ENCODE measurements around the gene AP2M1.

DNA sequence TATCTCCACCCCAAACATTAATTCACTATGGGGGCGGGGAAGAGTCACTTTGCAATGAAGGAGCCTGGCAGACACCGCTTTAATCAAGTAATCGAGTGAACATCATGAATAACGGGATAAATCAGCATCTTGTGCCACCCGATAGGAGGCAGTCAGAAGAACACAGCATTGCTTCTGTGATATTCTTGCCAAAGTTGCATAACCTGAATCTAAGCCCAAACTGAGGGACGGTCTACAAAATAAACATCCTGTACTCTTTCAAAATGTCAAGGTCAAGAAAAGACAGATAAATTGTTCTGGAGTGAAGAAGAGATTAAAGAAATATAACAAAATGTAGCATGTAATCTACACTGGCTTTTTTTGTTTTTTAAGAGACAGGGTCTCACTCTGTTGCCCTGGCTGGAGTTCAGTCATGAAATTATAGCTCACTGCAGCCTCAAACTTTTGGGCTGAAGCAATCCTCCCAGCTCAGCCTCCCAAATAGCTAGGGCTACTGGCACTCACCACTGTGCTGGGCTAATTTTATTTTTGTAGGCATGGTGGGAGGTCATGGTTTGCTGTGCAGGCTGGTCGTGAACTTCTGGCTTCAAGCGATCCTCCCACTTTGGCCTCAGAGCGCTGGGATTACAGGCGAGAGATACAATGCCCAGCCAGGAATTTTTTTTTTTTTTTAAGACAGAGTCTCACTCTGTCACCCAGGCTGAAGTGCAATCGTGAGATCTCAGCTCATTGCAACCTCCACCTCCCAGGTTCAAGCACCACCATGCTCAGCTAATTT, 34.7 kb downstream of the AP2M1 start:
- TF ChIP-seq, protein P1, sequence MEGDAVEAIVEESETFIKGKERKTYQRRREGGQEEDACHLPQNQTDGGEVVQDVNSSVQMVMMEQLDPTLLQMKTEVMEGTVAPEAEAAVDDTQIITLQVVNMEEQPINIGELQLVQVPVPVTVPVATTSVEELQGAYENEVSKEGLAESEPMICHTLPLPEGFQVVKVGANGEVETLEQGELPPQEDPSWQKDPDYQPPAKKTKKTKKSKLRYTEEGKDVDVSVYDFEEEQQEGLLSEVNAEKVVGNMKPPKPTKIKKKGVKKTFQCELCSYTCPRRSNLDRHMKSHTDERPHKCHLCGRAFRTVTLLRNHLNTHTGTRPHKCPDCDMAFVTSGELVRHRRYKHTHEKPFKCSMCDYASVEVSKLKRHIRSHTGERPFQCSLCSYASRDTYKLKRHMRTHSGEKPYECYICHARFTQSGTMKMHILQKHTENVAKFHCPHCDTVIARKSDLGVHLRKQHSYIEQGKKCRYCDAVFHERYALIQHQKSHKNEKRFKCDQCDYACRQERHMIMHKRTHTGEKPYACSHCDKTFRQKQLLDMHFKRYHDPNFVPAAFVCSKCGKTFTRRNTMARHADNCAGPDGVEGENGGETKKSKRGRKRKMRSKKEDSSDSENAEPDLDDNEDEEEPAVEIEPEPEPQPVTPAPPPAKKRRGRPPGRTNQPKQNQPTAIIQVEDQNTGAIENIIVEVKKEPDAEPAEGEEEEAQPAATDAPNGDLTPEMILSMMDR (IDR thresholded peaks at IDR 0.05), result no peak
- no peak for TF ChIP-seq POLR2AphosphoS5 (IDR thresholded peaks at IDR 0.05)

Measured in upper lobe of left lung (tissue), 4 donors.